Measurements from ENCODE around the gene FNDC1.

- no peak for TF ChIP-seq CTCF (IDR thresholded peaks at IDR 0.05 in 2 of 3, conservative IDR thresholded peaks at IDR 0.05 in 1 of 3; ENCODE audit: control insufficient read depth in 2 of 3, extremely low read depth in 1 of 3, insufficient read depth in 1 of 3, low read depth in 3 of 3, low read length in 3 of 3)
- no peak for TF ChIP-seq RUNX3 (IDR thresholded peaks at IDR 0.05; ENCODE audit: low read length)
Observed at GRCh38 chr6:159130846-159131245, 38.4 kb upstream of the FNDC1 start.
